Astrocyte (in vitro differentiated cells and primary cell): ENCODE measurements around the gene ETV7. TPM values are rescaled to one million over a fixed set of nuclear protein-coding genes. Genes with fewer than 3 reads are reported as not detected.

Experiments
- DNase-seq: peaks from one replicate; pipeline ENCODE4 v3.0.0-alpha.2; 2010; ENCODE audit warnings: low read depth
- FAIRE-seq: peaks from 2 replicates; lab custom pipeline; 2011; peaks lifted over from hg19 to GRCh38; lab: Jason Lieb, UNC
- H2AFZ ChIP-seq: 2 replicates; pipeline ENCODE4 v1.6.0; 2012; ENCODE audit warnings: low read depth, low read length, inconsistent platforms
- H3K27ac ChIP-seq: 2 replicates; pipeline ENCODE4 v1.5.1; 2011; ENCODE audit warnings: low read depth, low read length, inconsistent platforms
- H3K27me3 ChIP-seq: 2 replicates; pipeline ENCODE4 v1.6.0; 2011; ENCODE audit warnings: low read length, inconsistent platforms; ENCODE audit not compliant: insufficient read depth
- H3K36me3 ChIP-seq: 2 replicates; pipeline ENCODE4 v1.5.1; 2011; ENCODE audit warnings: low read length, inconsistent platforms; ENCODE audit not compliant: insufficient read depth
- H3K4me1 ChIP-seq: 2 replicates; pipeline ENCODE4 v1.5.1; 2011; ENCODE audit warnings: low read length, inconsistent platforms; ENCODE audit not compliant: insufficient read depth
- H3K4me2 ChIP-seq: 2 replicates; pipeline ENCODE4 v1.6.0; 2012; ENCODE audit warnings: low read length, inconsistent platforms
- H3K4me3 ChIP-seq: 2 replicates; pipeline ENCODE4 v1.5.1; 2011; ENCODE audit warnings: low read depth, mild to moderate bottlenecking, low read length, inconsistent platforms; ENCODE audit not compliant: insufficient read depth
- H3K79me2 ChIP-seq: 2 replicates; pipeline ENCODE4 v1.6.0; 2012; ENCODE audit warnings: mild to moderate bottlenecking, low read length, inconsistent platforms; ENCODE audit not compliant: insufficient read depth
- H3K9ac ChIP-seq: 2 replicates; pipeline ENCODE4 v1.6.0; 2012; ENCODE audit warnings: mild to moderate bottlenecking, low read length, inconsistent platforms
- H3K9me3 ChIP-seq: 2 replicates; pipeline ENCODE4 v1.5.1; 2012; ENCODE audit warnings: low read depth, mild to moderate bottlenecking, low read length, inconsistent platforms; ENCODE audit not compliant: insufficient read depth
- H4K20me1 ChIP-seq: 2 replicates; pipeline ENCODE4 v1.6.0; 2012; ENCODE audit warnings: low read length, inconsistent platforms; ENCODE audit not compliant: insufficient read depth
- H3K27ac Mint-ChIP-seq: one replicate; pipeline ENCODE4 v1.8.0; 2021; ENCODE audit warnings: mild to moderate bottlenecking, mixed read lengths; ENCODE audit not compliant: unreplicated experiment
- H3K27me3 Mint-ChIP-seq: one replicate; pipeline ENCODE4 v1.8.0; 2021; ENCODE audit warnings: low read depth, mixed read lengths; ENCODE audit not compliant: unreplicated experiment
- H3K36me3 Mint-ChIP-seq: one replicate; pipeline ENCODE4 v1.8.0; 2021; ENCODE audit warnings: low read depth, mixed read lengths; ENCODE audit not compliant: unreplicated experiment
- H3K4me1 Mint-ChIP-seq: one replicate; pipeline ENCODE4 v1.8.0; 2021; ENCODE audit warnings: low read depth, mixed read lengths; ENCODE audit not compliant: unreplicated experiment
- H3K4me3 Mint-ChIP-seq: one replicate; pipeline ENCODE4 v1.8.0; 2021; ENCODE audit warnings: mild to moderate bottlenecking, moderate library complexity, mixed read lengths; ENCODE audit not compliant: unreplicated experiment
- H3K9me3 Mint-ChIP-seq: one replicate; pipeline ENCODE4 v1.8.0; 2021; ENCODE audit warnings: mild to moderate bottlenecking, mixed read lengths; ENCODE audit not compliant: unreplicated experiment
- CTCF ChIP-seq: IDR thresholded peaks from 2 replicates; pipeline ENCODE4 v1.5.1; 2011; ENCODE audit warnings: low read depth, mild to moderate bottlenecking, inconsistent platforms, low read length, moderate library complexity; ENCODE audit not compliant: insufficient read depth
- EZH2 ChIP-seq: IDR thresholded peaks from 2 replicates; pipeline ENCODE4 v1.6.1; 2012; ENCODE audit warnings: mild to moderate bottlenecking, low read length, inconsistent platforms; ENCODE audit not compliant: insufficient read depth
- total RNA-seq: library from RNA; stranded (reverse); gene quantifications from 2 replicates; pipeline ENCODE4 v1.2.1, GENCODE V29; 2021

ETV7 gene
- total RNA-seq, 1 donor from 2014 or later, result 2.4 TPM

GRCh38 chr6:36378243-36378920 lies 9.1 kb downstream of the ETV7 start:
- Mint-ChIP-seq H3K9me3 (no peaks in the 10 kb centered on the region), H3K27me3 (peaks cover 21% of the 10 kb centered on the region), H3K4me3 (no peak overlapping the region), H3K27ac (no peak overlapping the region), H3K36me3 (no peaks in the 10 kb centered on the region), H3K4me1 (no peaks in the 10 kb centered on the region)
- no peaks in the 10 kb centered on the region for H3K79me2 ChIP-seq
- H3K9me3 ChIP-seq, result no peaks in the 10 kb centered on the region
- no peaks in the 10 kb centered on the region for H3K4me1 ChIP-seq
- DNase-seq, result no peak
- H4K20me1 ChIP-seq, result no peaks in the 10 kb centered on the region
- H3K4me2 ChIP-seq, result no peak overlapping the region
- TF ChIP-seq CTCF, result no peak
- no peak for TF ChIP-seq EZH2
- no peak overlapping the region for H3K9ac ChIP-seq
- no peaks in the 10 kb centered on the region for H3K36me3 ChIP-seq
- H3K27me3 ChIP-seq, result peaks cover 5% of the 10 kb centered on the region
- no peak overlapping the region for H2AFZ ChIP-seq
- H3K4me3 ChIP-seq, result no peak overlapping the region
- H3K27ac ChIP-seq, result no peak overlapping the region
- FAIRE-seq, result no peak

DNA sequence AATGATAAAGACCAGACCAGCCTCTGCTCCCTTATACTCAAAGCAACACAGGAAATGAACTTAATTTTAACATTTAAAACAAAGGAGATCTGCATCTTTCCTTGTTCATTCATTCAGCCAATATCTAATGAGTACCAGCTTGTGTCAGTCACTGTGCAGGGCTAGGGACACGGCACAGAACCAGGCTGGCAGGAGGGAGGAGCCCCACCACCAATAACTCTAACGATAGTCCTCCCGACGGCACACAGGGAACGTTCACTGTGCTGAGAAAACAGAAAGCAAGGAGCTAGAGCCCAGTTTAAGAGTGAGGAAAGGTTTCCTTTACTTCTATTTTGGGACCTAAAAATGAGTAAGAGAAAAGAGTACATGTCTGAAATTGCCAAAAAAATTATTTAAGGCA lies 9.9 kb downstream of the ETV7 start:
- TF ChIP-seq EZH2, result no peak
- TF ChIP-seq CTCF, result no peak
- Mint-ChIP-seq H3K4me1 (no peaks in the 10 kb centered on the region), H3K36me3 (no peaks in the 10 kb centered on the region), H3K9me3 (no peaks in the 10 kb centered on the region), H3K27ac (no peak overlapping the region), H3K27me3 (peaks cover 26% of the 10 kb centered on the region), H3K4me3 (no peak overlapping the region)
- Histone ChIP-seq H3K36me3 (no peaks in the 10 kb centered on the region), H3K9me3 (no peaks in the 10 kb centered on the region), H3K4me3 (no peak overlapping the region), H3K9ac (no peak overlapping the region), H3K4me1 (no peaks in the 10 kb centered on the region), H3K27ac (no peak overlapping the region), H3K79me2 (no peaks in the 10 kb centered on the region), H3K27me3 (peaks cover 5% of the 10 kb centered on the region), H4K20me1 (no peaks in the 10 kb centered on the region), H3K4me2 (no peak overlapping the region), H2AFZ (no peak overlapping the region)
- DNase-seq (no peak), FAIRE-seq (no peak)

DNA sequence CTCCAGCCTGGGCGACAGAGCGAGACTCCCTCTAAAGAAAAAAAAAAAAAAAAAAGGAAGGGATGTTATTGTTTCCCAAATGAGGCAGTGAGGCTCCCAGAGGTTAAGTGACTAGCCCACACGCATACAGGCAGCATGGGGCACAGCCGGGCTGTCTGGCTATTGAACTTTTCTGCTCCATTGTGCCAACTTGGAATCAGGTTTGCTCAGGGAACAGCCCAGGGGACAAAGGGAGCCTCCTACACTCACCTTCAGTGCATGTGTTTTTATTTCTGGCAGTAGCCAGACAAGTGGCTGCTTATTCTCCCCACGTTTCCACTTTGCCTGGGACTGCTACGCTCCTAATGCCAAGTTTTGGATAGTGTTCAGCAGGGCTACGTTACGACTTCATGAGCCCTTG lies 10.7 kb downstream of the ETV7 start:
- Histone ChIP-seq H3K27me3 (peaks cover 5% of the 10 kb centered on the region), H4K20me1 (no peaks in the 10 kb centered on the region), H3K36me3 (no peaks in the 10 kb centered on the region), H3K27ac (no peak overlapping the region), H3K79me2 (no peaks in the 10 kb centered on the region), H3K4me2 (no peak overlapping the region), H3K4me1 (no peaks in the 10 kb centered on the region), H3K9ac (no peak overlapping the region), H2AFZ (no peak overlapping the region), H3K4me3 (no peak overlapping the region), H3K9me3 (no peaks in the 10 kb centered on the region)
- no peak overlapping the region for H3K27ac Mint-ChIP-seq
- no peak for TF ChIP-seq CTCF
- peaks cover 35% of the 10 kb centered on the region for H3K27me3 Mint-ChIP-seq
- H3K4me1 Mint-ChIP-seq, result no peaks in the 10 kb centered on the region
- H3K9me3 Mint-ChIP-seq, result no peaks in the 10 kb centered on the region
- DNase-seq (no peak), FAIRE-seq (no peak)
- H3K36me3 Mint-ChIP-seq, result peaks cover 6% of the 10 kb centered on the region
- H3K4me3 Mint-ChIP-seq, result no peak overlapping the region
